GM19455 (cell line): Measurements from ENCODE around the gene PDK2.

Experiments
- ATAC-seq: cut with Tn5 transposase; IDR thresholded peaks from one replicate; pipeline ENCODE4 v1.9.1; 2021; ENCODE audit not compliant: unreplicated experiment

PDK2 gene

DNA sequence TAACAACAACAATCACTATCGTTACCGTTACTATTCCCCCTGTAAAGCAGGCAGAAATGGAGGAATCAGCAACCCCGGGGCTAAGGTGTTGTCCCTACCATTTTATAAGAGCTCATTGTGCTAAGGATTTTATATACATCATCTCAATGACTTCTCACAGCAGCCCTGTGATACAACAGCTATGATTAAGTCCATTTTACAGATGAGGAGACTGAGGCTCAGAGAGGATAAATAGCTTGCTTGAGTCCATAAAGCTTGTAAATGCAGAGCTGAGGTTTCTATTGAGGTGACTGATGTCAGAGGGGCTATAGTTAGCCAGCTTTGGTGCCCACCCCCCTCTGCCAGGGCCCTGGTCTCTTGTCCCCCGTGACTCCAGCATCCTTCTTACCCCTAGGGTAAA lies 16.7 kb upstream of the PDK2 start:
- no peak for ATAC-seq

DNA sequence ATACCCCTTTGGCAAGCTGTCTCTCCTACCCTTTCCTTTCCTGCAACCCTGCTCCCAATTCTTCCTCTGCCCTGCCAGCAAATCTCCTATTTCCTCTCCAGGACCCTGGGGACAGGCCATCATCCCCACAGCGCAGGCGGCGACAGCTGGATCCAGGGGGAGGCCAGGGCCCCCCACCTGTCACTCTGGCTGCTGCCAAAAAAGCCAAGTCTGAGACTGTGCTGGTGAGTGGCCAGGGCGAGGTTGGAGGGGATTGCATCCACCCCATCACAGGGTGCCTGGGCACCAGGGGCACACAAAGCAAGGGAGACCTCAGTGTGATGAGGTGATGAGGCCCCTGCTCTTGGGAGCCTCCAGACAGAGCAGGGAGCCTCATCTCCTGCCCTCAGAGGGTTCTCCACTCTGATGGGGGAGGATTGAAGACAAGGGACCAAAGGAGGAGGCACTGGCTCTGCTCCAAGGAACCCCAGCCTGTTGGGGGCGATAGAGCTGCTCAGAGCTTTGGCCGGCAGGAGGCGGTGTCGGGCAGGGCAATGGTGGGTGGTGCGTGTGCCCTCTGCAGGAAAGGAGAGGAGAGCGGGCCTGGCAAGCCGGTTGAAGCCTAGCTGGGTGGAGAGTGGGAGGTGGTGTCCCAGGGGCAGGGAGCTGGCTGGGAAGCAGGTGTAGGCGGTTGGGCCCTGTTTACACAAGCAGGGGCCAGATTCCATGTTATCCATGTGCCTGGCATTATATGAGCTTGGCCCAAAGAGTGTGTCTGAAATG lies 15.6 kb upstream of the PDK2 start:
- no peak for ATAC-seq

DNA sequence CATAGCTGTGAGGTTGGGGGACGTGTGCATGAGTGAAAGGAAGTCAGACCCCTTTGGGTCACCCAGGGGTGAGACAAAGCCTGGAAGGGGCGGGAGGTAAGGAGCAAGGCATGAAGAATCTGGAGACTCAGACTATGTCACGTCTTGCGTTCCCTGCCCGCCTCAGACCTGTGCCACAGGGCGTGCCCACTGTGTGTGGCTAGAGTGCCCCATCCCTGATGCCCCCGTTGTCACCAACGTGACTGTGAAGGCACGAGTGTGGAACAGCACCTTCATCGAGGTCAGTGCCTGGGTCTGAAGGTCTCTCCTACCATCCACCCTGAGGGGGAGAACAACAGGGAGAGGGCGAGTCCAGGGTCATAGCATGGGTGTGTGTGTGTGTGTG lies 15.1 kb upstream of the PDK2 start:
- no peak for ATAC-seq

DNA sequence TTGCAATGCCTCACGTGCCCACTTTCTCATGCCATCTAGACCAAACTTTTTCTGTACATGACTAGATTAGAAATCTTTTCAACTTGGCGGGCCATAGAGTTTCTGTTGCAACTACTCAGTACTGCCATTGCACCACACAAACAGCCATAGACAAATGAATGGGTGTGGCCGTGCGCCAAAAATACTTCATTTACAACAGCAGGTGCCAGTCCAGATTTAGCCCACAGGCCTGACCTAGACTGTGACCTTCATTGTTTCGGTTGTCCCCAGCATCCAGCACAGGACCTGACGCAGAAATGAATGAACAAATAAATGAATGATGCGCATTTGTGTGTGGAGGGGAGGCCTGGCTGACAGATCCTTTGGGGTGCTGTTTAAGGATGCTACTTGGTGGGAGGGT lies 14.3 kb upstream of the PDK2 start:
- ATAC-seq: no peak

DNA sequence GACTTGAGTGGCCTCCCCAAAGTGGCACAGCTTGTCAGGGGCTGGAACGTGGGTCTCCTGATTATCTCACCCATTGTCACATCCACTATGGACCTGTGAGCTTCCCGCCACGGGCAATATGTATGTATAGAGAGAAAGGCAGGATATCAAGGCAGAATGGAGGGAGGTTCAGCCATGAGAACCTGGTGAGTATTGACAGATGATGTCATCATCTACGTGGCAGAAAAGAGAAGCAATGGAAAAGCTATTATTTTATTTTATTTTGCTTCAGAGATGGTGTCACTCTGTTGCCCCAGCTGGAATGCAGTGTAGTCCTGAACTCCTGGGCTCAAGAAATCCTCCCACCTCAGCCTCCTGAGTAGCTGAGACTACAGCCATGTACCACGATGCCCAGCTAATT lies 13.4 kb upstream of the PDK2 start:
- ATAC-seq: no peak

DNA sequence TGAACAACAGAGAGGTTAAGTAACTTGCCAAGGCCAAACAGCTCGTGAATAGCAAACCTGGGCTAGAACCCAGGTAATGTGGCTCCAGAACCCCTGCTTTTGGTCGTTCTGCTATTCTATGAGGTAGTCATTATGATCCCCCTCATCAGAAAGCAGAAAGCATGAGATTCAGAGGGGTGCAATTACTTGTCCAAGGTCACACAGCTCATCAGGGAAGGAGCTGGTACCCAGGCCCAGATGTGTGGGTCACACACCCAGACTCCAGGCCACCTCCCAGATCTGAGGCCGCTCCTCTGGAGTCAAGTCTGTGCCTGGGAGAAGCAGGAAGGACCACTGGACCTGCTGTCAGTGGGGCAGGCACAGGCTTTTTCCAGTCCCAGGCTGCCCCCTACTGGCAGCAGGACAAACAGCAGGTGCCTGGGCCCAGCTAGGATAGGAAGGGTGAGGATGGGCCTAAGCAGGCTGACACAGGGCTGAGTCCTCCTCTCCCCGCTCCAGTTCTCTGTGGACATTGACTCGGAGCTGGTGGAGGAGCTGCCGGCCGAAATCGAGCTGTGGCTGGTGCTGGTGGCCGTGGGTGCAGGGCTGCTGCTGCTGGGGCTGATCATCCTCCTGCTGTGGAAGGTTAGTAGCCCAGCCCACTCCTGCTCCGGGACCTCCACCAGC lies 7.8 kb upstream of the PDK2 start:
- ATAC-seq: no peak

DNA sequence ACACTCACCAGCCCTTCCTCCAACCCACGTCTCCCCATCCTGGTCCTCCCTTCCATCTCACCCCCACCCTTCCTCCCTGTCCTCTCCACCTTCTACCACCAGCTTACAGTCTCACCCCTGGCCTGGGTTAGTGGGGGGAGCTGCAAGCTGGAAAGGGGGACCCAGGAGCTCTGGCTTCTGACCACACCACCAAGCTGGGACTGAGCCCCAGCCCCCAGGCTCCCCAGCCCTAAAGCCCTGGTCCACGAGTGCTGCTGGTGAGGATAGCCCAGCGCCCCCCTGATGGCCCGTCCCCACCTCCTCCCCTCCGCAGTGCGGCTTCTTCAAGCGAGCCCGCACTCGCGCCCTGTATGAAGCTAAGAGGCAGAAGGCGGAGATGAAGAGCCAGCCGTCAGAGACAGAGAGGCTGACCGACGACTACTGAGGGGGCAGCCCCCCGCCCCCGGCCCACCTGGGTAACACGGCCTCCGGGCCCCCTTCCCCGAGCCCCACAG lies 7.2 kb upstream of the PDK2 start:
- ATAC-seq: no peak

DNA sequence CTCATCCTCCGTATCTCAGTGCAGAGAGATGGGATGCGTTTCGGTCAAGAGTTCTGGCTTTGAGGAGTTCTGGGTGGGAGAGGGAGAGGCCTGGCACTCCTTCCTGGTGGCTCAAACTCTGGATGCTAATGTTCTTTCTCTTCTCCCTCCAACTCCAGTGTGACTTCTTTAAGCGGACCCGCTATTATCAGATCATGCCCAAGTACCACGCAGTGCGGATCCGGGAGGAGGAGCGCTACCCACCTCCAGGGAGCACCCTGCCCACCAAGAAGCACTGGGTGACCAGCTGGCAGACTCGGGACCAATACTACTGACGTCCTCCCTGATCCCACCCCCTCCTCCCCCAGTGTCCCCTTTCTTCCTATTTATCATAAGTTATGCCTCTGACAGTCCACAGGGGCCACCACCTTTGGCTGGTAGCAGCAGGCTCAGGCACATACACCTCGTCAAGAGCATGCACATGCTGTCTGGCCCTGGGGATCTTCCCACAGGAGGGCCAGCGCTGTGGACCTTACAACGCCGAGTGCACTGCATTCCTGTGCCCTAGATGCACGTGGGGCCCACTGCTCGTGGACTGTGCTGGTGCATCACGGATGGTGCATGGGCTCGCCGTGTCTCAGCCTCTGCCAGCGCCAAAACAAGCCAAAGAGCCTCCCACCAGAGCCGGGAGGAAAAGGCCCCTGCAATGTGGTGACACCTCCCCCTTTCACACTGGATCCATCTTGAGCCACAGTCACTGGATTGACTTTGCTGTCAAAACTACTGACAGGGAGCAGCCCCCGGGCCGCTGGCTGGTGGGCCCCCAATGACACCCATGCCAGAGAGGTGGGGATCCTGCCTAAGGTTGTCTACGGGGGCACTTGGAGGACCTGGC lies 6.0 kb upstream of the PDK2 start:
- ATAC-seq: no peak

DNA sequence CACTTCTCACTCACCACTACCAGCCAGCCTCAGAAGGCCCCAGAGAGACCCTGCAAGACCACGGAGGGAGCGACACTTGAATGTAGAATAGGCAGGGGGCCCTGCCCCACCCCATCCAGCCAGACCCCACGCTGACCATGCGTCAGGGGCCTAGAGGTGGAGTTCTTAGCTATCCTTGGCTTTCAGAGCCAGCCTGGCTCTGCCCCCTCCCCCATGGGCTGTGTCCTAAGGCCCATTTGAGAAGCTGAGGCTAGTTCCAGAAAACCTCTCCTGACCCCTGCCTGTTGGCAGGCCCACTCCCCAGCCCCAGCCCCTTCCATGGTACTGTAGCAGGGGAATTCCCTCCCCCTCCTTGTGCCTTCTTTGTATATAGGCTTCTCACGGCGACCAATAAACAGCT lies 5.1 kb upstream of the PDK2 start:
- ATAC-seq: no peak

DNA sequence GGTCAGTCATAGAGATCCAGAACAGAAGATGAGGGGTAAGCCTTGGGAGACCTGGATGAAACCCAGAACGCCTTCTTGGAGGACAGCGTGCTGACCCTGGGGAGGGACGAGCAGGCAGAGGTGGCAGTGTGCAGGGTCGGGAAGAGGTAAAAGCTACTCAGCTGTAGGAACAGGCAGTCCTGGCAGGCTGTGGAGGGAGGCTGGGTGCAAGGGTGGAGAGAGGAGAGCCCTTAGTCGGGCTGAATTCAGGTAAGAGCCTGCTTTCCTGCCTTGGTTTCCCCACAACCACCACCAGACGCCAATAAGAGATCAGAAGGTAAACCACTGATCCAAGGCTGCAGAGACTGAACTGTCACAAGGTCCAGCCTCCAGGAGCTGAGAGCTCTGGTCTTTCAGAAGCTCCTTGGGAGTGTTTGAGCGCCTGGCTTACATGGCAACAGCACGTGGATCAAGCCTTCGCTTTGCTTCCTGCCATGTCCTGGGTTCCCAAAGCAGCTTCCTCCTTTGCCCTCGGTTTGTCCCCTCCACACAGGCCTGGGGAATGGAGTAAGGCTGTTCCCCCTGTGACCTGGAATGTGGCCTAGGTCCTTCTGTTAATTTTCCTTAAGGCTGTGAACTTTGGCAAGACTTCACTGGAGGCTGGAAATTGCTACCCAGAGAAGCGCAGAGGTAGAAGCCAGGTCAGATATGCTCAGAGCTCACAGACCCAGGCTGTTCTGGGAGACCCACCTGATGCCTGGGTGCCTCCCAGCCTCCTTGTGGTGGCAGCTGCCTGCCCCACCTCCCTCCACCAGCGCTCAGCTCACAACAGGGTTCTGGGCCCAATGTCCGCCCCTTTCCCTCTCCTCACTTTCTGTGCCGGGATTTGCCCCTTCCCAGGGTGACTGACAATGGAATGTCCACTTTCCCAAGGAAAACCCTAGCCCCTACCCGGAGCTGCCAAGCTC lies 3.9 kb upstream of the PDK2 start:
- ATAC-seq: no peak

DNA sequence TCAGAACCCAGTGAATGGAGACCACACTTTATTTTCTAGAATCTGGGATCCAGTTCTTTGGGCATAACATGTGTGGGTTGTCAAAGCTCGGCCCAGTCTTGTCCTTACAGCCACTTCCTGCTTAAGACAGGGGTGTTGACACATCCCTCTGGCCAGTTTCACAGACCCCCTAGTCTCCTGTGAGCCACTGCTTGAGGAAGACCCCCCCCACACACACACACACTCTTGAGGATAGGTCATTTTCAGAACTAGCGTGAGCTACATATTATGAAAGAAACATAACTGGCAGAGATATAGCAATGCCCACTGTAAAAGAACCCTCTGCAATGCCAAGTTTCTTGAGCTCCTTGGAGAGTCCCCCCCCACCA lies 3.2 kb upstream of the PDK2 start:
- ATAC-seq: no peak

DNA sequence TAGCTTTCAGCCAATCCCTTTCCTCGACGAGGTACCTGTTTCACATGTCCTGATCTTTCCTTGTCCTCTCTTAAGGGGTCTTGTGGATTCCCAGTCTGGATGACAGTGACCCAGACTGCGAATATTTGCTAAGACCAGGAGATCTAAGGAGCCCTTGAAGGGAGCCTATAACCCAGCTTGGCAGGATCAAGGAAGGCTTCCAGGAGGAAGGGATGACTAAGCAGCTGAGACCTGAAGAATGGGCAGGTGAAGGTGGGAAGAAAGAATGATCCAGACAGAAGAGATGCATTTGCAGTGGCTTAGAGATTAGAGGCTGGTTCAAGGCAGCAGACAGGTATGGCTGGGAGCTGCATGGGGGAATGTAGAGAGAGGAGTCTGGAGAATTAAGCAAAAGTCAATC lies 1.9 kb upstream of the PDK2 start:
- ATAC-seq: no peak

DNA sequence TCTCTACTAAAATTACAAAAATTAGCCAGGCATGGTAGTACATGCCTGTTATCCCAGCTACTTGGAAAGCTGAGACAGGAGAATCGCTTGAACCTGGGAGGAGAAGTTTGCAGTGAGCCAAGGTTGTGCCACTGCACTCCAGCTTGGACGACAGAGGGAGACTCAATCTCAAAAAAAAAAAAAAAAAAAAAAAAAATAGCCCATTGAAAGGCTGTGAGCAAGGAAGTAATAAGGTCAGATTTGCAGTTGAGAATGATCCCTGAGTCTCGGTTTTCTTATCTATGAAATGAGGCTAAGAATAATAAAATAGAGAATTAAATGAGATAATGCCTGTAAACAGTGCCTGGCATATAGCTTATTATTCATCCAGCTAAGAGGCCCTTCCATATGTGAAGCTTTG lies 1.3 kb upstream of the PDK2 start:
- no peak for ATAC-seq

DNA sequence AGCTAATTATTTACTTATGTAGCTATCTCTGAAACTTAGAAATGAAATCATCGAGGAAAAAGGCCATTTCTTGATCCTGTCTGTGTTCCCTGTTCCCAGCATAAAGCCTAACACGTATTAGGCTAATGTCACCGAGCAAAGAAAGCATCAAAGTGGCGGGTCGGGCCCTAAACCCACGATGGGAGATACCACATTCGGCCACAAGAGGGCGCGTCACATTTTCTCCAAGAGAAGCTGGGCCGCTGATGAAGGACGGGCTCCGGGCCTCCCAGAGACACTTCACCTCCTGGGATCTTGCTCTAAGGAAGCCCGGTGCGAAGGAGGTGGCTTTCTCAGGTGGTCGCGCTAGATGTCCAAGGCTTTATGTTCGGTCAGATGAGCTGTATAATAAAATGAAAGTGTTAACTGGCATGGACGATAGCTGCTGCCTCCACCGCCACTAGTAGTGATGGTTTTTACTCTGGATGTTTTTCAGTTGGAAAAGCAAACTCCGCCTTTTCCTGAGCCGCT lies 853 bp upstream of the PDK2 start:
- no peak for ATAC-seq

DNA sequence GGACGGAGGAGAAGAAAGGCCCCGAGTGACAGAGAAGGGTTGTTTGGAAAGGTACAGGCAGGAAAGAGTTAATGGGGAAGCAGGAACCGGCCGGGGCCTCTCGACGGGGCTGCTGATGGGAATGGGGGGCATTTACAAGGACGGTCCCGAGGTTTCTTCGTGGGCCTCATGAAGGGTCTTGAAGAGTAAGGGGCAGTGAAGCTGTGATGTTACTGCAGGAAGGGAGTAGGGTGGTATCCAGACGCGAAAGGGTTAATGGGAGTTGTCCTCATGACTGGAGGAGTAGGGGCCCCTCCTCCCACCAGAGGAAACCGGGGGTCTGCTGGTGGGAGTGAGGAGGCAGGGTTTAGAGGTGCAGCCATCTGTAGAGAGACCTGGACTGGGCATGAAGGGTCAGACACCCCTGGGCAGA lies 481 bp downstream of the PDK2 start:
- no peak for ATAC-seq

DNA sequence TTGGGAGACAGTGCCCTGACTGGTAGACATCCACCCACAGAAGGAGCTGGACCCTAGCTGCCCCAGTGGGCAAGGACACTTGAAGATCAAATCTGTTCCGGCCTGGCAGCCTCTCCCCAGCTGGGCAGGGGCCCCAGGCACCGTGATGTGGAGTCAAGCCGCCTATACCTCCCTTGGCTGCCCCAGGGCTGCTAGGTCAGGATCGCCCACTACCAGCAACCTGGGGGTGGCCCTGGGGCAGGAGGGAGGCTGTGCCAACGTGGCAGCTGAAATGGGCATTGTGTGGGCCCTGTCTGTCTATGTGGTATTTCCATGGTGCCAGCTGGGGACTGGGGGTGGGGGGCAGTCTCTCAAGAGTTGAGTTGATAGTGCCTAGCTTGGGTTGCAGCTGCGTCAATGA lies 941 bp downstream of the PDK2 start:
- ATAC-seq: no peak

DNA sequence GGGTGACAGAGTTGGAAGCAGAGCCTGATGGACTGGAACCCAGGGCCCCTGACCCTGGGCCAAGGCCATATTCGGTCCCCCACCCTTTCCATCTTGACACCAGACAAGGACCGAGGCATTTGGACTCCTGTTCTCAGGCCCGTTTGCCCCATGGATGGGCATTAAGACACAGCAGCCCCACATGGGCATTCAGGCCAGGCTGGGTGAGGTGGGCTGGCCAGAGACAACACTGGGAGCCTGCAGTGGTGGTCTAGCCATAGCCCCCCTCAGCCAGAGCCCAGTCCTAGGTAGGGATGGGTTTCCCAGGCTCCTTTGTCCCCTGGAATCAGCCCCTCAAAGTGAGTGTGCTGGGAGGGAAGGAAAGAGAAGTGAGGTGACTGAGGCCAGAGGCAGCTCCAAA lies 1.6 kb downstream of the PDK2 start:
- no peak for ATAC-seq

DNA sequence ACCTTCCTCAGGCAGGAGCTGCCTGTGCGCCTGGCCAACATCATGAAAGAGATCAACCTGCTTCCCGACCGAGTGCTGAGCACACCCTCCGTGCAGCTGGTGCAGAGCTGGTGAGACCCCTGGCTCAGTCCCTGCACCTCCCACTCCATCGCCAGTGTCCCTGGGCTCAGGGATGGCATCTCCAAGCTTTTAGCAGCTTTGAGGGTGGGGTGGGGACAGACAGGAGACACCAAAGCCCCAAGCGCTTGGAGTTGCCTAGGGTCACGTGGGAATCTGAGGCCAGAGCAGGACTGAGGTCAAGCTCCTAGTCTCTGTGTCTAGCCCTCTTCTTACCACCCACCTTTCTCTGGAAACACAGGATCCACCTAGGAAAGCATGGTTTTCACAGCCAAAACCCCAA lies 2.3 kb downstream of the PDK2 start:
- ATAC-seq: no peak

DNA sequence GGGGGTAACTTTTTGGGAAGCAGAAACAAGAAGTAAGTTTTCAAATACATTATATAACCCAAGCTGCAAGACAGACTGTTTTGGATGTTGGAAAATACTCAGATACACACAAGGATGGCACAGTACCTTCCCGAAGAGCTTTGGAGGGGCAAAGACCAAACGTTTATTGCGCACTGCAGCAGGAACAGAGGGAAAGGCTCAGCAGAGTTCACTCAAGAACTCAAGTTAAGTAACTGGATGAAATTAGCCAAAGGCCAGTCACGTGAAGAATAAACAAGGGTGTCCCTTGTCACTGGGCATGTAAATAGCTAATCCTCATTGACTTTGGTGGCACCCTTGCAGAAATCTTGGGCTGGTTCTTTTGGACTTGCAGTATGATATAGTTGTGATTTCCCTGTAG lies 2.8 kb downstream of the PDK2 start:
- no peak for ATAC-seq

DNA sequence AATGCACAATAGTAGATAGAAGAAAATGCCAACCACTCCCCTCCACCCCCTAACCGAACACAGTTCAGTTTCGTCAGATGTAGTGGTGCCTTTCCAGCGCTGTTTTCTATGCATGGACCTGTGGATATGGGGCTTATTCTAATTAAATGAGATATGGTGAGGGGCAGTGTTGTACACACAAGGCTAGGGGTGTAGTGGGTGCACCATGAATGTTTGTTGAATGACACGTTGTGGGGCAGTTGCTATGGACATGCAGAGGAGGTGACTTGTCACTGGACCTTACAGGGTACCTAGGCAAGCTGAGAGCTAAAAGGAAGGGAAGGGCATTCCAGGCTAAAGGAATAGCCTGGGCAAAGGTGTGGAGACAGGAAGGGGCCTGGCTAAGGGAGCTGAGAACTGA lies 3.4 kb downstream of the PDK2 start:
- ATAC-seq: no peak

DNA sequence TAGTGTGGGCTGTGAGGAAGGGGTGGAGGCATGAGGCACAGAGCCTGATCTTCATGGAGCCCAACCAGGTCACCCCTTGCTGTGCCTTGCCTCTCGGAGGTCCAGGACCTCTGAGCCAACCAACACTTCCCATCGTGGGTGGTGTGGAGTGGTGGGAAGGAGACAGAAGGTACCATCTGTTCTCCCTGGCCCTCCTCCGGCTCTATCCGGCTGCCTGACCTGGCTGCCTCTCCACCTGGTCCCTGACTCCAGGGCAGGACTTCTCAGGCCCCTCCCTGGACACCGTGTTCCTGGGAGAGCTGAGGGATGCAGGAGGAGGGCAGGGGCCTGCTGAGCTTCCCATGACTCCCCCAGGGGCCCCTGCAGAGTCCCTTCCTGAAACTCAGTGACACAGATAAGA lies 3.9 kb downstream of the PDK2 start:
- ATAC-seq: no peak
